Sigmoid colon (tissue), 7 donors: ENCODE data around the gene TSPAN18. TPM values are rescaled to one million over a fixed set of nuclear protein-coding genes. Genes with fewer than 3 reads are reported as not detected.

Experiments
- DNase-seq: peaks from one replicate; pipeline ENCODE4 v3.0.0-alpha.2; 2019
- H3K27ac ChIP-seq, 4 donors: fragments of 200-600 bp; sonication (generic); one replicate each; pipeline ENCODE4 v1.5.1; 2016 to 2019; ENCODE audit warnings: mild to moderate bottlenecking in 1 of 4
- H3K27me3 ChIP-seq, 3 donors: fragments of 200-600 bp; sonication (generic); one replicate each; pipeline ENCODE4 v1.5.1; 2019; ENCODE audit warnings: mild to moderate bottlenecking in 1 of 3
- H3K36me3 ChIP-seq, 4 donors: fragments of 200-600 bp; sonication (generic); one replicate each; pipeline ENCODE4 v1.5.1; 2016 to 2019
- H3K4me1 ChIP-seq, 4 donors: fragments of 200-600 bp; sonication (generic); one replicate each; pipeline ENCODE4 v1.5.1; 2017 to 2019
- H3K4me3 ChIP-seq, 4 donors: fragments of 200-600 bp; sonication (generic); one replicate each; pipeline ENCODE4 v1.5.1; 2017 to 2019; ENCODE audit warnings: mild to moderate bottlenecking in 2 of 4, moderate library complexity in 1 of 4
- H3K9me3 ChIP-seq, 4 donors: fragments of 200-600 bp in 3 of 4; sonication (generic) in 3 of 4; one replicate each; pipeline versions ENCODE4 v1.5.1 to v1.6.1; 2013 to 2019
- CTCF ChIP-seq, 4 experiments: fragments of 450-650 bp in 3 of 4; fragments of 200-600 bp in 1 of 4; IDR thresholded peaks; one replicate each; pipeline ENCODE4 v1.5.1; 2016 to 2019; ENCODE audit warnings: antibody characterized with exemption in 4 of 4, mild to moderate bottlenecking in 3 of 4, moderate library complexity in 2 of 4
- EP300 ChIP-seq, 4 donors: sonication (generic); formaldehyde crosslinking; IDR thresholded peaks; one replicate each; pipeline ENCODE4 v1.6.1; 2017; ENCODE audit warnings: antibody characterized with exemption in 4 of 4
- POLR2A ChIP-seq, 2 donors: fragments of 450-650 bp; IDR thresholded peaks; one replicate each; pipeline ENCODE4 v1.6.1; 2016; ENCODE audit warnings: antibody characterized with exemption in 2 of 2, mild to moderate bottlenecking in 2 of 2, moderate library complexity in 2 of 2
- POLR2AphosphoS5 ChIP-seq, 4 donors: sonication (generic); formaldehyde crosslinking; IDR thresholded peaks; one replicate each; pipeline ENCODE4 v1.6.1; 2017; ENCODE audit warnings: antibody characterized with exemption in 4 of 4
- WGBS, 2 donors: extraction: QIAGEN DNeasy Blood & Tissue Kit; methylation state at CpG; one replicate each; pipeline ENCODE4 v1.1.7; 2013; 5-methylcytosine and 5-hydroxymethylcytosine counted together
- intact Hi-C: fragments of 100-400 bp; cut with DNase I; formaldehyde crosslinking; loops from one replicate; pipeline ENCODE4 v1.15.1; 2023
- polyA plus RNA-seq, 3 donors: library from polyadenylated mRNA; stranded (reverse); fragments of 200-250 nt; gene quantifications; one replicate each; pipeline ENCODE4 v1.2.3, GENCODE V29; 2013
- total RNA-seq, 4 donors: library from RNA; depleted of rRNA; stranded (reverse); fragments of >200 nt; gene quantifications; one replicate each; pipeline ENCODE4 v1.1.0, GENCODE V29; 2016
- donor health status: healthy with polysubstance abuse.
- donor health status: Bipolar disorder and iron deficiency.
- donor health status: healthy.

Gene TSPAN18
- total and polyA plus RNA-seq, 7 donors = 0.23 to 75.3 (median 13.8) TPM

GRCh38 chr11:44791316-44791925, 64.7 kb downstream of the TSPAN18 start:
- no peaks in the 10 kb centered on the region for H3K27me3 ChIP-seq
- no peak overlapping the region for H3K27ac ChIP-seq
- H3K9me3 ChIP-seq = no peaks in the 10 kb centered on the region
- intact Hi-C loops = no loop called here
- WGBS, 2 donors = 88% methylated on average over 13 of the region's 13 CpGs
- DNase-seq = no peak
- no peaks in the 10 kb centered on the region for H3K36me3 ChIP-seq
- no peak overlapping the region for H3K4me3 ChIP-seq
- TF ChIP-seq CTCF (IDR thresholded peaks at IDR 0.05) = no peak
- TF ChIP-seq POLR2AphosphoS5 (IDR thresholded peaks at IDR 0.05) = no peak
- no peak for TF ChIP-seq POLR2A (IDR thresholded peaks at IDR 0.05)
- no peak for TF ChIP-seq EP300 (IDR thresholded peaks at IDR 0.05)
- peaks cover 0 to 52% (median 25%) of the 10 kb centered on the region in 4 donors for H3K4me1 ChIP-seq

GRCh38 chr11:44792171-44792570, 65.4 kb downstream of the TSPAN18 start:
- DNase-seq = no peak
- intact Hi-C loops = no loop called here
- Histone ChIP-seq H3K4me1 (peaks cover 0 to 52% (median 22%) of the 10 kb centered on the region in 4 donors), H3K36me3 (no peaks in the 10 kb centered on the region), H3K27me3 (no peaks in the 10 kb centered on the region), H3K27ac (no peak overlapping the region), H3K9me3 (no peaks in the 10 kb centered on the region), H3K4me3 (no peak overlapping the region)
- no peak for TF ChIP-seq EP300 (IDR thresholded peaks at IDR 0.05)
- no peak for TF ChIP-seq POLR2AphosphoS5 (IDR thresholded peaks at IDR 0.05)
- no peak for TF ChIP-seq CTCF (IDR thresholded peaks at IDR 0.05)
- TF ChIP-seq POLR2A (IDR thresholded peaks at IDR 0.05) = no peak
- 87 to 88% methylated on average over 8 of the region's 8 CpGs for WGBS, 2 donors

- Histone ChIP-seq H3K9me3 (no peaks in the 10 kb centered on the region), H3K27ac (peak overlapping the region in 2 of 4 donors; percentile 34 to 57), H3K36me3 (no peaks in the 10 kb centered on the region), H3K4me1 (peaks cover 0 to 50% (median 24%) of the 10 kb centered on the region in 4 donors), H3K4me3 (no peak overlapping the region), H3K27me3 (no peaks in the 10 kb centered on the region)
- no peak for TF ChIP-seq POLR2A (IDR thresholded peaks at IDR 0.05)
- TF ChIP-seq CTCF (IDR thresholded peaks at IDR 0.05) = no peak
- TF ChIP-seq EP300 (IDR thresholded peaks at IDR 0.05) = no peak
- TF ChIP-seq POLR2AphosphoS5 (IDR thresholded peaks at IDR 0.05) = no peak
- DNase-seq = no peak
- 56 to 63% methylated on average over 17 of the region's 17 CpGs for WGBS, 2 donors
- intact Hi-C loops = no loop called here
Measured at GRCh38 chr11:44793350-44794090, 66.8 kb downstream of the TSPAN18 start.

GRCh38 chr11:44795803-44796535, 69.2 kb downstream of the TSPAN18 start:
- Histone ChIP-seq H3K4me1 (peaks cover 0 to 46% (median 22%) of the 10 kb centered on the region in 4 donors), H3K36me3 (no peaks in the 10 kb centered on the region), H3K4me3 (no peak overlapping the region), H3K9me3 (no peaks in the 10 kb centered on the region), H3K27ac (peak overlapping the region in 1 of 4 donors; percentile 19), H3K27me3 (no peaks in the 10 kb centered on the region)
- no peak for TF ChIP-seq POLR2AphosphoS5 (IDR thresholded peaks at IDR 0.05)
- no peak for TF ChIP-seq CTCF (IDR thresholded peaks at IDR 0.05)
- no peak for TF ChIP-seq POLR2A (IDR thresholded peaks at IDR 0.05)
- TF ChIP-seq EP300 (IDR thresholded peaks at IDR 0.05) = no peak
- intact Hi-C loops = no loop called here
- WGBS, 2 donors = 75 to 79% methylated on average over 8 of the region's 8 CpGs
- no peak for DNase-seq
